HepG2 (cell line): ENCODE measurements around the gene CDK6.

Experiments used
- RBFOX2 ChIP-seq: fragments of 200-400 bp; formaldehyde crosslinking; IDR thresholded peaks from 2 replicates; pipeline ENCODE4 v1.6.1; 2017; ENCODE audit warnings: low read depth, mild to moderate bottlenecking, low read length
- U2AF1 ChIP-seq: fragments of 200-400 bp; formaldehyde crosslinking; optimal IDR thresholded peaks from 2 replicates; pipeline ENCODE3; 2017; ENCODE audit warnings: mild to moderate bottlenecking, low read depth, low read length
- ZBTB7A ChIP-seq: sonication (generic); formaldehyde crosslinking; IDR thresholded peaks from 2 replicates; pipeline ENCODE4 v1.8.0; 2022; ENCODE audit warnings: mild to moderate bottlenecking, missing genetic modification reagents
- ZFP36 ChIP-seq: fragments of 150-350 bp; IDR thresholded peaks from 2 replicates; pipeline ENCODE4 v1.6.1; 2018; ENCODE audit warnings: borderline replicate concordance, low read length, low read depth; ENCODE audit not compliant: partially characterized antibody

DNA sequence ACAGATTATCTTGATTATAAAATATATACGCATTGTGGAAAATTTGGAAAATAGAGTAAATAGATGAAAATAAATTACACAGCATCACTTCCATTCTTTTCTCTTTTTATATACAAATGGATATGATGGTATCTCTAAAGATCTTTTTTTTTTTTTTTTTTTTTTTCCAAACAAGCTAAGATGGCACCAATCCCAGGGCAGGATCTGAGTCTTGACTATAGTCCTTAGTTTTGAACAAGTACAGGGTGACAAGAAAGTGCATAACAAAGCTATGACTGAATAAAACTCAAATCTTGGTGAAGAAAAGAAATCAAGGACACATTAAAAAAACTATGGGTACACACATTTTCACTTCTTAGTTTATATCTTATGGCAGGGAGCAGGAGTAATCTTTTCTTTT, 203.6 kb downstream of the CDK6 start:
- no peak for TF ChIP-seq RBFOX2
- no peak for TF ChIP-seq ZBTB7A (CRISPR knock-in tag)
- no peak for TF ChIP-seq ZFP36
- no peak for TF ChIP-seq U2AF1
